MM.1S (cell line): ENCODE measurements around the gene PCDHGA11.
"Not testable (repeated sequence)": the region's sequence is repeated elsewhere in the genome, so short reads cannot be mapped to it uniquely, and the experiment has no call there.

Experiments used
- EZH2 ChIP-seq: fragments of 300-600 bp; sonication (generic); optimal IDR thresholded peaks from 2 replicates; pipeline ENCODE3; 2017; ENCODE audit warnings: low read depth, mild to moderate bottlenecking, antibody characterized with exemption, low read length, mixed read lengths
- TF ChIP-seq, protein P1 (sequence below): fragments of 300-600 bp; sonication (generic); IDR thresholded peaks from 2 replicates; pipeline ENCODE4 v1.5.1; 2016; ENCODE audit warnings: antibody characterized with exemption, low read length, mixed read lengths

DNA sequence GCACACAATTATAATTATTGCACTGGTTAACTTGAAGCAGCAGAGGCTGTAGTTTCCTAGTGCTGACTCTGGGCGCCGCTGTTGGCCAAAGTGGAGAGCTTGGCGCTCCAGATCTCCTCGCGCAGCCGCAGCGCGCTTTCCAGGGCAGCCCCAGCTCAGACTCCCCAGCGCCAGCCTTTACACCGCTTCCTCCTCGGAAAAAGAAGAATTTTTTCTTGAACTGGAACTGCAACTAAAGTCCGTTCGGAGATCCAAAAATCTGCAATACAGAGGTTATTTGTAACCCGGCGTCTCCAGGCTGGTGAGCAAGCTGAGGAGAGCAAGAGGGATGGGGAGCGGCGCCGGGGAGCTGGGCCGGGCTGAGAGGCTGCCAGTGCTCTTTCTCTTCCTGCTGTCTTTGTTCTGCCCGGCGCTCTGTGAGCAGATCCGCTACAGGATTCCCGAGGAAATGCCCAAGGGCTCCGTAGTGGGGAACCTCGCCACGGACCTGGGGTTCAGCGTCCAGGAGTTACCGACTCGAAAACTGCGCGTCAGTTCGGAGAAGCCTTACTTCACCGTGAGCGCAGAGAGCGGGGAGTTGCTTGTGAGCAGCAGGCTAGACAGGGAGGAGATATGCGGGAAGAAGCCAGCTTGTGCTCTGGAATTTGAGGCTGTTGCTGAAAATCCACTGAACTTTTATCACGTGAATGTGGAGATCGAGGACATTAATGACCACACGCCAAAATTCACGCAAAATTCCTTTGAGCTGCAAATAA is 33.1 kb upstream of the PCDHGA11 start, which contains the start of gene PCDHGB4:
- TF ChIP-seq, protein P1, sequence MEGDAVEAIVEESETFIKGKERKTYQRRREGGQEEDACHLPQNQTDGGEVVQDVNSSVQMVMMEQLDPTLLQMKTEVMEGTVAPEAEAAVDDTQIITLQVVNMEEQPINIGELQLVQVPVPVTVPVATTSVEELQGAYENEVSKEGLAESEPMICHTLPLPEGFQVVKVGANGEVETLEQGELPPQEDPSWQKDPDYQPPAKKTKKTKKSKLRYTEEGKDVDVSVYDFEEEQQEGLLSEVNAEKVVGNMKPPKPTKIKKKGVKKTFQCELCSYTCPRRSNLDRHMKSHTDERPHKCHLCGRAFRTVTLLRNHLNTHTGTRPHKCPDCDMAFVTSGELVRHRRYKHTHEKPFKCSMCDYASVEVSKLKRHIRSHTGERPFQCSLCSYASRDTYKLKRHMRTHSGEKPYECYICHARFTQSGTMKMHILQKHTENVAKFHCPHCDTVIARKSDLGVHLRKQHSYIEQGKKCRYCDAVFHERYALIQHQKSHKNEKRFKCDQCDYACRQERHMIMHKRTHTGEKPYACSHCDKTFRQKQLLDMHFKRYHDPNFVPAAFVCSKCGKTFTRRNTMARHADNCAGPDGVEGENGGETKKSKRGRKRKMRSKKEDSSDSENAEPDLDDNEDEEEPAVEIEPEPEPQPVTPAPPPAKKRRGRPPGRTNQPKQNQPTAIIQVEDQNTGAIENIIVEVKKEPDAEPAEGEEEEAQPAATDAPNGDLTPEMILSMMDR: not testable (repeated sequence)
- TF ChIP-seq EZH2: not testable (repeated sequence)
